Osteoblast (primary cell): ENCODE results near the gene ASB18. TPM values are rescaled to one million over a fixed set of nuclear protein-coding genes. Genes with fewer than 3 reads are reported as not detected.

Experiments used
- DNase-seq: peaks from one replicate; pipeline ENCODE4 v3.0.0; 2011; ENCODE audit warnings: low spot score, mixed read lengths; ENCODE audit not compliant: insufficient read length; ENCODE audit errors: missing footprints
- H2AFZ ChIP-seq: 2 replicates; pipeline ENCODE4 v1.6.0; 2011; ENCODE audit warnings: mild to moderate bottlenecking, low read length
- H3K27ac ChIP-seq: 2 replicates; pipeline ENCODE4 v1.5.1; 2011; ENCODE audit warnings: mild to moderate bottlenecking, low read depth, low read length, moderate library complexity
- H3K27me3 ChIP-seq: 2 replicates; pipeline ENCODE4 v1.6.0; 2012; ENCODE audit warnings: mild to moderate bottlenecking, control low read depth, inconsistent platforms, low read length, moderate library complexity; ENCODE audit not compliant: insufficient read depth
- H3K36me3 ChIP-seq: 2 replicates; pipeline ENCODE4 v1.5.1; 2011; ENCODE audit warnings: mild to moderate bottlenecking, low read length, control low read depth, moderate library complexity; ENCODE audit not compliant: insufficient read depth
- H3K4me1 ChIP-seq: 2 replicates; pipeline ENCODE4 v1.5.1; 2011; ENCODE audit warnings: mild to moderate bottlenecking, low read length, control low read depth, moderate library complexity; ENCODE audit not compliant: insufficient read depth
- H3K4me2 ChIP-seq: 2 replicates; pipeline ENCODE4 v1.6.0; 2011; ENCODE audit warnings: mild to moderate bottlenecking, low read length; ENCODE audit not compliant: insufficient read depth
- H3K4me3 ChIP-seq: fragments of 200-600 bp; sonication (generic); 3 replicates; pipeline ENCODE4 v1.5.1; 2012; ENCODE audit warnings: mild to moderate bottlenecking, low read length, inconsistent platforms; ENCODE audit not compliant: insufficient read depth
- H3K79me2 ChIP-seq: 2 replicates; pipeline ENCODE4 v1.6.0; 2012; ENCODE audit warnings: mild to moderate bottlenecking, low read length, control low read depth, inconsistent platforms; ENCODE audit not compliant: insufficient read depth
- H3K9me3 ChIP-seq: 2 replicates; pipeline ENCODE4 v1.5.1; 2011; ENCODE audit warnings: low read depth, low read length, control low read depth
- H4K20me1 ChIP-seq: 2 replicates; pipeline ENCODE4 v1.6.0; 2012; ENCODE audit warnings: mild to moderate bottlenecking, low read length, control low read depth; ENCODE audit not compliant: insufficient read depth
- CTCF ChIP-seq: IDR thresholded peaks from 2 replicates; pipeline ENCODE4 v1.5.1; 2011; ENCODE audit warnings: mild to moderate bottlenecking, low read depth, low read length, moderate library complexity; ENCODE audit errors: extremely low read depth
- total RNA-seq: library from RNA; depleted of rRNA; stranded (reverse); fragments of >200 nt; gene quantifications from 2 replicates; pipeline ENCODE4 v1.2.3, GENCODE V29; 2012

ASB18 gene
- total RNA-seq, 1 donor, result not detected

GRCh38 chr2:236250909-236251579 lies 13.2 kb downstream of the ASB18 start:
- Histone ChIP-seq H3K4me1 (no peaks in the 10 kb centered on the region), H3K79me2 (no peaks in the 10 kb centered on the region), H4K20me1 (no peaks in the 10 kb centered on the region), H3K27me3 (peaks cover 11% of the 10 kb centered on the region), H3K4me3 (no peak overlapping the region), H2AFZ (no peak overlapping the region), H3K4me2 (no peak overlapping the region), H3K27ac (no peak overlapping the region), H3K9me3 (no peaks in the 10 kb centered on the region), H3K36me3 (no peaks in the 10 kb centered on the region)
- no peak for DNase-seq
- TF ChIP-seq CTCF, result no peak

- Histone ChIP-seq H3K36me3 (no peaks in the 10 kb centered on the region), H2AFZ (no peak overlapping the region), H3K4me2 (no peak overlapping the region), H3K27me3 (peaks cover 11% of the 10 kb centered on the region), H4K20me1 (no peaks in the 10 kb centered on the region), H3K9me3 (no peaks in the 10 kb centered on the region), H3K4me1 (no peaks in the 10 kb centered on the region), H3K79me2 (no peaks in the 10 kb centered on the region), H3K4me3 (no peak overlapping the region), H3K27ac (no peak overlapping the region)
- no peak for DNase-seq
- no peak for TF ChIP-seq CTCF
Measured at GRCh38 chr2:236250286-236250685, 13.9 kb downstream of the ASB18 start.

- Histone ChIP-seq H3K27me3 (peaks cover 11% of the 10 kb centered on the region), H3K27ac (no peak overlapping the region), H4K20me1 (no peaks in the 10 kb centered on the region), H3K9me3 (no peaks in the 10 kb centered on the region), H2AFZ (no peak overlapping the region), H3K4me2 (no peak overlapping the region), H3K36me3 (no peaks in the 10 kb centered on the region), H3K4me1 (no peaks in the 10 kb centered on the region), H3K4me3 (no peak overlapping the region), H3K79me2 (no peaks in the 10 kb centered on the region)
- no peak for DNase-seq
- no peak for TF ChIP-seq CTCF
Measured at GRCh38 chr2:236249066-236249465, 15.1 kb downstream of the ASB18 start.

GRCh38 chr2:236246711-236247246 lies 17.4 kb downstream of the ASB18 start:
- Histone ChIP-seq H4K20me1 (no peaks in the 10 kb centered on the region), H3K9me3 (no peaks in the 10 kb centered on the region), H3K36me3 (no peaks in the 10 kb centered on the region), H3K27me3 (peaks cover 11% of the 10 kb centered on the region), H2AFZ (no peak overlapping the region), H3K4me3 (no peak overlapping the region), H3K27ac (no peak overlapping the region), H3K4me2 (no peak overlapping the region), H3K4me1 (no peaks in the 10 kb centered on the region), H3K79me2 (no peaks in the 10 kb centered on the region)
- no peak for TF ChIP-seq CTCF
- DNase-seq, result no peak
